GM10266 (cell line): ENCODE measurements around the gene DPF3.

Source experiments
- DNase-seq: peaks from one replicate; pipeline ENCODE4 v3.0.0; 2012; ENCODE audit errors: extremely low spot score
- TF ChIP-seq, protein P1 (sequence below): IDR thresholded peaks from 2 replicates; pipeline ENCODE4 v1.5.1; 2012; ENCODE audit warnings: mild to moderate bottlenecking, low read depth; ENCODE audit not compliant: control insufficient read depth, insufficient read depth; ENCODE audit errors: missing control alignments

Gene DPF3

GRCh38 chr14:72904840-72905561, 11.1 kb upstream of the DPF3 start:
- TF ChIP-seq, protein P1, sequence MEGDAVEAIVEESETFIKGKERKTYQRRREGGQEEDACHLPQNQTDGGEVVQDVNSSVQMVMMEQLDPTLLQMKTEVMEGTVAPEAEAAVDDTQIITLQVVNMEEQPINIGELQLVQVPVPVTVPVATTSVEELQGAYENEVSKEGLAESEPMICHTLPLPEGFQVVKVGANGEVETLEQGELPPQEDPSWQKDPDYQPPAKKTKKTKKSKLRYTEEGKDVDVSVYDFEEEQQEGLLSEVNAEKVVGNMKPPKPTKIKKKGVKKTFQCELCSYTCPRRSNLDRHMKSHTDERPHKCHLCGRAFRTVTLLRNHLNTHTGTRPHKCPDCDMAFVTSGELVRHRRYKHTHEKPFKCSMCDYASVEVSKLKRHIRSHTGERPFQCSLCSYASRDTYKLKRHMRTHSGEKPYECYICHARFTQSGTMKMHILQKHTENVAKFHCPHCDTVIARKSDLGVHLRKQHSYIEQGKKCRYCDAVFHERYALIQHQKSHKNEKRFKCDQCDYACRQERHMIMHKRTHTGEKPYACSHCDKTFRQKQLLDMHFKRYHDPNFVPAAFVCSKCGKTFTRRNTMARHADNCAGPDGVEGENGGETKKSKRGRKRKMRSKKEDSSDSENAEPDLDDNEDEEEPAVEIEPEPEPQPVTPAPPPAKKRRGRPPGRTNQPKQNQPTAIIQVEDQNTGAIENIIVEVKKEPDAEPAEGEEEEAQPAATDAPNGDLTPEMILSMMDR: peak; percentile 93
- DNase-seq: peak; percentile 52

DNA sequence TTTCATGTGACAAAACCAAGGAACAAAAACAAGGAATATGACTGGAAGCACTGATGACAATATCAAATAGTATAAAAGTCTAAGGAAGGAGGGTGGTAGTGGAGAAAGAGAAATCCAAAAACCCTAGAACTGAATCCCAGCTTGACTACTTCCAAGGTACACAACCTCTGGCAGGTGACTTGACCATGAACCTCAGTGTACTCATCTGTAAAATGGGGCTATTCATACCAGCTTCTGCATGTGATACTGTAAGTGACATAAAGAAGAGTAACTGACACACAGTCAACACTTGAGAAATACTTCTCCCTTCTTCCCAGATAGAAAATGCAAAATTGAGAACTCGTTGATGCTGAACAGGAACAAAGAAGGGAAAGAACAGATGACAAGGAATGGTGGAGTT, 10.3 kb upstream of the DPF3 start:
- TF ChIP-seq, protein P1: no peak
- no peak for DNase-seq

DNA sequence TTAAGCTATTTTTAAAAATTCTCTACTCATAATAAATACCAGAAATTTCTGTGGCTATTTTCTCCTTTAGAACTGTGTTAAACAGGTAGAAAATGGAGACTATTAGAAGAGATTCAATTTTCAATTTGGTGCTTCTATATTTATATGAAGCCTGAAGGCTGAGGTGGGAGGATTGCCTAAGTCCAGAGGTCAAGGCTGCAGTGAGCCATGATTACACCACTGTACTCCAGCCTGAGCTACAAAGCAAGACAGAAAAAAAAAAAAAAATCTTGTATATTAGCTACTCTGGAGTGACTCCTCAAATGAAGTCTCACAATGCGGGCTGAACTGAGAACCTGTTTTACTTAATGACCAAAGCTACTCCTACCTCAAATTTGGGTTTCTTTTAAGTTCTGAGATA, 9.8 kb upstream of the DPF3 start:
- TF ChIP-seq, protein P1: no peak
- DNase-seq: no peak

DNA sequence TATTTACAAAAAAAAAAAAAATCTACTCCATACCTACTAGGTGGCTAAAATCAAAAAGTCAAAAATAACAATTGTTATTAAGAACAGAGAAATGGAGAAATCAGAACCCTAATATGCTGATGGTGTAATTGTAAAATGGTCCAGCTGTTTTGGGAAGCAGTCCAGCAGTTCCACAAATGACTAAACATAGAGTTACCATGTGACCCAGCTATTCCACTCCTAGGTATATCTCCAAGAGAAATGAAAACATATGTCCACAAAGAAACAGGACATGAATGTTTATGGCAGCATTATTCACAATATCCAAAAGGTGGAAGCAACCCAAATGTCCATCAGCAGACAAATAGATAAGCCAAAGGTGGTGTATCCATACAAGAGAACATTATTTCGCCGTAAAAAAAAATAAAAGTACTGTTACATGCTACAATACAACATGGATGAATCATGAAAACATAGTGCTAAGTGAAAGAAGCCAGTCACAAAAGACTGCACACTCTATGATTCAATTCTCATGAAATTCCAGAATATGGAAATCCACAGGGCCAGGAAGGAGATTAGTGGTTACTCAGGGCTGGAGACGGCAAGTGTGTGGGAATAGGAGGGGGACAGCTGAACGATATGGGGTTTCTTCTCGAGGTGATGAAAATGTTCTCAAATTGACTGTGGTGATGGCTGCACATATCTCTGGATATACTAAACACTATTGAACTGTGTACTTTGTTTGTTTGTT, 9.1 kb upstream of the DPF3 start:
- no peak for DNase-seq
- TF ChIP-seq, protein P1: no peak

GRCh38 chr14:72901361-72901760, 7.5 kb upstream of the DPF3 start:
- TF ChIP-seq, protein P1: no peak
- no peak for DNase-seq

- TF ChIP-seq, protein P1: no peak
- DNase-seq: no peak
These were observed 4.5 kb upstream of the DPF3 start for GRCh38 chr14:72898448-72898847.
